GM18507 (cell line): ENCODE results near the gene ATP8B4.
"Not testable (repeated sequence)": the region's sequence is repeated elsewhere in the genome, so short reads cannot be mapped to it uniquely, and the experiment has no call there.

Experiments used
- DNase-seq: peaks from one replicate; pipeline ENCODE4 v3.0.0; 2011; ENCODE audit warnings: low read depth; ENCODE audit not compliant: insufficient read length; ENCODE audit errors: extremely low spot score
- FAIRE-seq: peaks from 2 replicates; lab custom pipeline; 2011; peaks lifted over from hg19 to GRCh38; lab: Jason Lieb, UNC

The ATP8B4 gene

GRCh38 chr15:50140983-50141382 lies 21.9 kb upstream of the ATP8B4 start:
- FAIRE-seq (no peak), DNase-seq (no peak)

GRCh38 chr15:50140098-50140497 lies 21.1 kb upstream of the ATP8B4 start:
- FAIRE-seq, result no peak
- DNase-seq, result no peak

GRCh38 chr15:50138391-50138790 lies 19.4 kb upstream of the ATP8B4 start:
- DNase-seq (no peak), FAIRE-seq (no peak)

- DNase-seq (no peak), FAIRE-seq (no peak)
Observed at GRCh38 chr15:50137893-50138292, 18.9 kb upstream of the ATP8B4 start.

- no peak for FAIRE-seq
- no peak for DNase-seq
Observed at GRCh38 chr15:50137330-50137761, 18.3 kb upstream of the ATP8B4 start.

- FAIRE-seq, result peak; percentile 9
Observed at GRCh38 chr15:50135031-50135551, 16.1 kb upstream of the ATP8B4 start.

GRCh38 chr15:50134524-50135024 lies 15.5 kb upstream of the ATP8B4 start:
- no peak for DNase-seq
- FAIRE-seq, result peak; percentile 61

More at GRCh38 chr15:50135031-50135551, 16.1 kb upstream of the ATP8B4 start:
- DNase-seq, result no peak

- FAIRE-seq, DNase-seq: not testable (repeated sequence)
Observed at GRCh38 chr15:50132251-50132984, 13.4 kb upstream of the ATP8B4 start.

GRCh38 chr15:50131617-50132016 lies 12.6 kb upstream of the ATP8B4 start:
- DNase-seq (no peak), FAIRE-seq (no peak)

GRCh38 chr15:50128266-50128665 lies 9.2 kb upstream of the ATP8B4 start:
- FAIRE-seq, result no peak
- no peak for DNase-seq

GRCh38 chr15:50127255-50127777 lies 8.3 kb upstream of the ATP8B4 start:
- FAIRE-seq, result no peak

GRCh38 chr15:50126072-50126471 lies 7.0 kb upstream of the ATP8B4 start:
- no peak for DNase-seq
- no peak for FAIRE-seq

More at GRCh38 chr15:50127255-50127777, 8.3 kb upstream of the ATP8B4 start:
- DNase-seq, result no peak

- DNase-seq (no peak), FAIRE-seq (no peak)
Observed at GRCh38 chr15:50124631-50125030, 5.6 kb upstream of the ATP8B4 start.

GRCh38 chr15:50123861-50124557 lies 5.0 kb upstream of the ATP8B4 start:
- no peak for FAIRE-seq
- DNase-seq, result no peak

GRCh38 chr15:50120729-50121128 lies 1.7 kb upstream of the ATP8B4 start:
- FAIRE-seq (no peak), DNase-seq (no peak)

- DNase-seq (no peak), FAIRE-seq (no peak)
Observed at GRCh38 chr15:50117431-50118027, 1.5 kb downstream of the ATP8B4 start.

- FAIRE-seq (peak; percentile 78), DNase-seq (no peak)
Observed at GRCh38 chr15:50116477-50116876, 2.6 kb downstream of the ATP8B4 start.

- FAIRE-seq (no peak), DNase-seq (no peak)
Observed at GRCh38 chr15:50113992-50114780, 4.8 kb downstream of the ATP8B4 start.

- DNase-seq (no peak), FAIRE-seq (no peak)
Observed at GRCh38 chr15:50113187-50113505, 5.9 kb downstream of the ATP8B4 start.
